T-helper 1 cell treated with Interleukin-12 subunit alpha and Interleukin-12 subunit beta and Interleukin-4 antibody, amounts not matched to agents 30 μg/mL and 1 μg/mL, for 36 hours (primary cell): Measurements from ENCODE around the gene NKX2-3.

ENCODE experiments used
- H3K27ac Mint-ChIP-seq: one replicate; pipeline ENCODE4 v1.8.0; 2021; ENCODE audit warnings: mild to moderate bottlenecking, mixed read lengths
- H3K27me3 Mint-ChIP-seq: one replicate; pipeline ENCODE4 v1.8.0; 2021; ENCODE audit warnings: low read depth, mixed read lengths
- H3K36me3 Mint-ChIP-seq: one replicate; pipeline ENCODE4 v1.8.0; 2021; ENCODE audit warnings: low read depth, mixed read lengths
- H3K4me1 Mint-ChIP-seq: one replicate; pipeline ENCODE4 v1.8.0; 2021; ENCODE audit warnings: low read depth, mixed read lengths
- H3K4me3 Mint-ChIP-seq: one replicate; pipeline ENCODE4 v1.8.0; 2021; ENCODE audit warnings: mild to moderate bottlenecking, moderate library complexity, mixed read lengths
- H3K9me3 Mint-ChIP-seq: one replicate; pipeline ENCODE4 v1.8.0; 2021; ENCODE audit warnings: mixed read lengths

Gene NKX2-3

DNA sequence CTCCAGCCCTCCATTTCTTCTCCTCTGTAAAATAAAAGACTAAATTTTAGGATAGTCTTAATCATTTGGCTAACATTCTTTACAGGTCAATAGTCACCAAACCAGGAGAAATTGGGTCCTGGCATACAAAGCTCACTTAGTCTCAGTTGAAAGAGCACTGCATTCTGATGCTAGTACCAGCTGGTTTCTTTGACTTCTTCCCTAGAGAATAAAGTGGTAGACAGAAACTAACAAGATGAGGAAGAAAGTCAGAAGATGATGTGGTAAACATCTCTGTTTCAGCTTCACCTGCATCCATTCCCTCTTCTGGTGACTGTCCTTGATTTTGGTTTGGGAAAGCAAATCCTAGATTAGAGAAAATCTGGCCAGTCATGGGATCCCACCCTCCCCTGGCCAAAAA lies 37.2 kb downstream of the NKX2-3 start:
- Mint-ChIP-seq H3K4me3 (no peak overlapping the region), H3K27ac (no peak overlapping the region), H3K36me3 (no peaks in the 10 kb centered on the region), H3K9me3 (no peaks in the 10 kb centered on the region), H3K4me1 (no peaks in the 10 kb centered on the region), H3K27me3 (peaks cover 12% of the 10 kb centered on the region)

DNA sequence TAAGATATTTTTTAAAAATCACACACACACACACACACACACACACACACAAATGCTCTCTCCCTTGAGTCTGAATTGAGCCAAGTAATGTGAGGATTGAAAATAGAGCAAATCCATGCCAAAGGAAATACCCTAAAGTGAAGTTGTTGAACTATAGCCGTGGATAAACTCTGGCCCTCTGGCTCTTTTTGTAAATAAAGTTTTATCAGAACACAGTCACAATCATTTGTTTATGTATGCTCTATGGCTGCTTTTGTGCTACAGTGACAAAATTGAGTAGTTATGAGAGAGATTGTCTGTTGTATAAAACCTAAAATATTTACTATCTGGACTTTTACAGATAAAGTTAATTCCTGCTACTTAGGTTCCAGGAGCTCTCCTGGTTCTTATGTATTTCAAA lies 39.1 kb downstream of the NKX2-3 start:
- no peaks in the 10 kb centered on the region for H3K9me3 Mint-ChIP-seq
- H3K4me1 Mint-ChIP-seq = no peaks in the 10 kb centered on the region
- H3K27me3 Mint-ChIP-seq = peaks cover 3% of the 10 kb centered on the region
- no peaks in the 10 kb centered on the region for H3K36me3 Mint-ChIP-seq
- H3K4me3 Mint-ChIP-seq = no peak overlapping the region
- H3K27ac Mint-ChIP-seq = no peak overlapping the region

DNA sequence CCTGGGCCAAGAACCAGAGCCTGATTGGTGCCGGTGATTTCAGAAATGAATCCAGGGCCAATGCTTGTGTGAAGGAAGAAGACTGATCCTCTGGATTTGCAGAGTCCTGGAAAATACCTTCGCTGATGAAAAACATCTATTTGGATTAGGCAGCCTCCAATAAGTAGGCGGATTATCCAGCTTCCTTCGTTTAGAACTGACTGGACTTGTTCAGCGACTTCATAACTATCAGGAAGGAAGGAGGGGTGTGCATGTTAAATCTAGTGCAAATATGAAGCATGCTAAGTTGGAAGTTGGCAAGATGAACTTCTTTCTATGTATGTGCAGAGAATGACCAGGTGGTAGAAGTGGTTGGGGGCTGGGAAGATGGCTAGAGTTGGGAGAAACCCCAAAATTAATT lies 41.0 kb downstream of the NKX2-3 start:
- Mint-ChIP-seq H3K27me3 (peaks cover 6% of the 10 kb centered on the region), H3K4me3 (no peak overlapping the region), H3K4me1 (no peaks in the 10 kb centered on the region), H3K27ac (no peak overlapping the region), H3K9me3 (no peaks in the 10 kb centered on the region), H3K36me3 (no peaks in the 10 kb centered on the region)

DNA sequence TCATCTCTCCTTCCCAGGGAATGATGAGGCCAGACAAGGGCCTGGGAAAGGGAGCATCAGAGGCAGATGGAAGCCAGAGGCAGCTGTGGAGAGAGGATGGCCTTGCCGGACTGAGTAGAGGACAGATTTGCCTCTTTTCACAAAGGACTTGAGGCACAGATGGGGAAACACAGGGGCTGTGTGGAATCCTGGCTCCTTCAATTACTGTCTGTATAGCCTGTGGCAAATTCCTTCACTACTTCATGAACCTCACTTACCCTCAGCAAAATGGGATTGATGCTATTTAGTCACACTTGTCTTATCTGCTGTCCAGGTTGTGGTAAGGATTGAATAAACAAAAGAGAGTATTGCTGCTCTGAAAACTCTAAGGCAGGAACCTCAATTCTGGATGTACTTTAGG lies 47.2 kb downstream of the NKX2-3 start:
- H3K27me3 Mint-ChIP-seq = peaks cover 7% of the 10 kb centered on the region
- no peak overlapping the region for H3K27ac Mint-ChIP-seq
- no peak overlapping the region for H3K4me3 Mint-ChIP-seq
- H3K9me3 Mint-ChIP-seq = no peaks in the 10 kb centered on the region
- no peaks in the 10 kb centered on the region for H3K4me1 Mint-ChIP-seq
- H3K36me3 Mint-ChIP-seq = no peaks in the 10 kb centered on the region

DNA sequence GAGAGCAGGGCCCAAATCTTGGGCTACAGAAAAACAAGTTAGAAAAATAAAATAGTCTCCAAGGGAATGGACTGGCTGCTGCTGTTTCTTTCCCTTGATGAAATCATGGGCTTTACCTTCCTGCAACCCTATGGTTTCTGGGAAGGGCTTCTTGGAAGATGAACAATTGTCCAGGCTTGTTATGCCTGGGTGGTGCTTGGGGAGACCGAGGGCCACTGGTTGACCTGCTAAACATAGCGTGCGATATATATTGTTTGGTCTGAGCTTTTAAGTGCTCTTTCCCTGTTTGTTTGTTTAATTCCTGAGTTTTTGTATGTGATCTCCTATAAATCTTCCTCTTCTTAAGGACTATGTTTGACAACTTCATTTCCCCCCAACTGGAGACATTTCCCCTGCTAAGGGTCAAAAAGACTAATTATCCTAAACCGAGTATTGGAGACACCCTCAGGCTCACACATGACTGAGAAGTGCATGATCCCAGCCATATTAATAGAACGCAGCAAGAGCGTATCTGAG lies 49.6 kb downstream of the NKX2-3 start:
- Mint-ChIP-seq H3K4me3 (no peak overlapping the region), H3K9me3 (no peaks in the 10 kb centered on the region), H3K4me1 (no peaks in the 10 kb centered on the region), H3K36me3 (no peaks in the 10 kb centered on the region), H3K27me3 (peaks cover 7% of the 10 kb centered on the region), H3K27ac (no peak overlapping the region)

DNA sequence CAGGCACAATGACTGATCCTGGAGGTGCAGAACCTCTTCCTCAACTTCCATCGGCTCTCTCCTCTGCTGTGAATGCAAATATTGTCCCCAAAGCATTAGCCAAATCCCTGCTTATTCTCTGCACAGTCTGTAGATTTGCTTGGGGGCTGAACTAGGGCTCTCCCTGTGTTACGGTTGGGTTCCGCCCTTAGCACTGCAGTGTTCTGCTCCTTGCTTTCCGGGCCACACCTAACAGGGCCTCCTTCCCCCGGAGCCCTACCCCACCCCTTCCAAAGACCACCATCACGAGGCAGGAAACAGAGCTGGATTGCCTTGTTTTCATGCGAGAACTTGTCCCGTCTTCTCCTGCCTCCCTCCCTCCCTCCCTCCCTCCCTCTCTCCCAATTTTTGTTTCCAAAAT lies 50.9 kb downstream of the NKX2-3 start:
- H3K4me3 Mint-ChIP-seq = no peak overlapping the region
- H3K9me3 Mint-ChIP-seq = no peaks in the 10 kb centered on the region
- no peak overlapping the region for H3K27ac Mint-ChIP-seq
- no peaks in the 10 kb centered on the region for H3K4me1 Mint-ChIP-seq
- peaks cover 14% of the 10 kb centered on the region for H3K27me3 Mint-ChIP-seq
- no peaks in the 10 kb centered on the region for H3K36me3 Mint-ChIP-seq
